Measurements from ENCODE around the gene AGBL4. TPM values are rescaled to one million over a fixed set of nuclear protein-coding genes. Genes with fewer than 3 reads are reported as not detected.
A peak's percentile ranks its signal among the peaks of the same experiment; 100 is the strongest.

The AGBL4 gene
- total RNA-seq, 1 experiment from 2014 or later = 0.33 TPM

DNA sequence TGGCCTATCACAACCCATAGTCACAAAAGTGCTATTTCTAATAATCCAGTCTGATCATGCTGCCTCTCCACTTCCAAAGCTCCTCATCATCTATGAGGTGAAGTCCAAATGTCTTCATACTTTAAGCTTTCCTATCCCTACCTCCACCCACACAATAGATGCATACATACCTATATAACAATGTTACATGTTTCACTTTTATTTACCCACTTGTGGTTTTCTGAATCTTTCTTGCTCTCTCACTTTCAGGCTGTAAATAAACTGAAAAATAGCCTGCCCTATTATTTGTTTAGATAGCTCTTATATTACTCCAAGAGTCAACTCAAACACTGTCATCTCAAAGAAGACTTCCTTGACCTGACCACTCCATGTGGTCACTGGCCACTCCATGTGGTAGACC lies 840.3 kb downstream of the AGBL4 start:
- ChIA-PET POLR2A (ENCODE audit: unreplicated experiment) (no interaction called here), CTCF (no interaction called here)
- BruUV-seq (replicated peaks) = no TSS peak
- Histone ChIP-seq H3K36me3 (ENCODE audit: low read depth, low read length) (no peaks in the 10 kb centered on the region), H3K27me3 (ENCODE audit: low read length) (no peaks in the 10 kb centered on the region), H2AFZ (ENCODE audit: low read length) (no peak overlapping the region), H3K27ac (ENCODE audit: low read length) (no peak overlapping the region), H3K79me2 (ENCODE audit: low read length) (no peaks in the 10 kb centered on the region), H3K4me2 (ENCODE audit: low read length) (no peak overlapping the region), H3K9me2 (replicated peaks; ENCODE audit: low read length) (no peaks in the 10 kb centered on the region), H3K9me3 (ENCODE audit: low read length) (no peaks in the 10 kb centered on the region), H3K9ac (ENCODE audit: low read length) (no peak overlapping the region), H3K4me1 (ENCODE audit: insufficient read depth, low read length) (peaks cover 13% of the 10 kb centered on the region), H3K4me3 (ENCODE audit: low read length) (no peak overlapping the region), H4K20me1 (ENCODE audit: low read length) (no peaks in the 10 kb centered on the region), H3F3A (ENCODE audit: low read length, unreplicated experiment) (no peaks in the 10 kb centered on the region)
- peak; percentile 37 for ATAC-seq
- peak; percentile 46 for DNase-seq
- intact Hi-C loops (cut with micrococcal nuclease) = no loop called here
- TF ChIP-seq EZH2phosphoT487 (IDR thresholded peaks at IDR 0.05; ENCODE audit: borderline replicate concordance, low read length) (no peak), EZH2 (IDR thresholded peaks at IDR 0.05; ENCODE audit: low read length, unreplicated experiment) (no peak)
- TF ChIP-seq, protein P1, sequence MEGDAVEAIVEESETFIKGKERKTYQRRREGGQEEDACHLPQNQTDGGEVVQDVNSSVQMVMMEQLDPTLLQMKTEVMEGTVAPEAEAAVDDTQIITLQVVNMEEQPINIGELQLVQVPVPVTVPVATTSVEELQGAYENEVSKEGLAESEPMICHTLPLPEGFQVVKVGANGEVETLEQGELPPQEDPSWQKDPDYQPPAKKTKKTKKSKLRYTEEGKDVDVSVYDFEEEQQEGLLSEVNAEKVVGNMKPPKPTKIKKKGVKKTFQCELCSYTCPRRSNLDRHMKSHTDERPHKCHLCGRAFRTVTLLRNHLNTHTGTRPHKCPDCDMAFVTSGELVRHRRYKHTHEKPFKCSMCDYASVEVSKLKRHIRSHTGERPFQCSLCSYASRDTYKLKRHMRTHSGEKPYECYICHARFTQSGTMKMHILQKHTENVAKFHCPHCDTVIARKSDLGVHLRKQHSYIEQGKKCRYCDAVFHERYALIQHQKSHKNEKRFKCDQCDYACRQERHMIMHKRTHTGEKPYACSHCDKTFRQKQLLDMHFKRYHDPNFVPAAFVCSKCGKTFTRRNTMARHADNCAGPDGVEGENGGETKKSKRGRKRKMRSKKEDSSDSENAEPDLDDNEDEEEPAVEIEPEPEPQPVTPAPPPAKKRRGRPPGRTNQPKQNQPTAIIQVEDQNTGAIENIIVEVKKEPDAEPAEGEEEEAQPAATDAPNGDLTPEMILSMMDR (conservative IDR thresholded peaks at IDR 0.05; ENCODE audit: low read depth, low read length) = no peak

DNA sequence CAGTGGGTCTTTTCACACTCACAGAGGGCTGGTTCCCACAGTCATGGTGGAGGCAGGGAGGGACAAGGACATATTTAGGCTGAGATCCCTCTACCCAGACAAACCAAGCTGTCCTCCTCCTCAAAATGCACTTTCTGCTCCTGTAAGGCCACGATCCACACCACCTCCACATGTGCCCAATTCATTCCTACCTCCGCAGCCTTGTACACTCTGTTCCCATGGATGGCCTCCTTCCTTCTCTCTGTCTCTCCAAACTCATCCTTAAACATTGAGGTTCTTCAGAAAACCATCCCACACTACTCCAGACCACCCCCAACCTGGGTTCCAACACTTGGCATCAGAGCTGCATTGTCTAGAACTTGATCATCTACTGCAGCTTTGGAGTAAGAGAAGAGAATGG lies 842.7 kb downstream of the AGBL4 start:
- Histone ChIP-seq H4K20me1 (ENCODE audit: low read length) (no peaks in the 10 kb centered on the region), H3K27ac (ENCODE audit: low read length) (no peak overlapping the region), H3K4me1 (ENCODE audit: insufficient read depth, low read length) (peaks cover 13% of the 10 kb centered on the region), H3K4me3 (ENCODE audit: low read length) (no peak overlapping the region), H2AFZ (ENCODE audit: low read length) (no peak overlapping the region), H3K27me3 (ENCODE audit: low read length) (no peaks in the 10 kb centered on the region), H3K9me2 (replicated peaks; ENCODE audit: low read length) (no peaks in the 10 kb centered on the region), H3K79me2 (ENCODE audit: low read length) (no peaks in the 10 kb centered on the region), H3K4me2 (ENCODE audit: low read length) (no peak overlapping the region), H3F3A (ENCODE audit: low read length, unreplicated experiment) (no peaks in the 10 kb centered on the region), H3K36me3 (ENCODE audit: low read depth, low read length) (no peaks in the 10 kb centered on the region), H3K9me3 (ENCODE audit: low read length) (no peaks in the 10 kb centered on the region), H3K9ac (ENCODE audit: low read length) (no peak overlapping the region)
- ATAC-seq = no peak
- POLR2A ChIA-PET (ENCODE audit: unreplicated experiment) = no interaction called here
- intact Hi-C loops (cut with micrococcal nuclease) = no loop called here
- BruUV-seq (replicated peaks) = no TSS peak
- DNase-seq = no peak
- CTCF ChIA-PET = no interaction called here
- TF ChIP-seq EZH2 (IDR thresholded peaks at IDR 0.05; ENCODE audit: low read length, unreplicated experiment) = no peak
- TF ChIP-seq EZH2phosphoT487 (IDR thresholded peaks at IDR 0.05; ENCODE audit: borderline replicate concordance, low read length) = no peak
- TF ChIP-seq, protein P1 (conservative IDR thresholded peaks at IDR 0.05; ENCODE audit: low read depth, low read length) = no peak

DNA sequence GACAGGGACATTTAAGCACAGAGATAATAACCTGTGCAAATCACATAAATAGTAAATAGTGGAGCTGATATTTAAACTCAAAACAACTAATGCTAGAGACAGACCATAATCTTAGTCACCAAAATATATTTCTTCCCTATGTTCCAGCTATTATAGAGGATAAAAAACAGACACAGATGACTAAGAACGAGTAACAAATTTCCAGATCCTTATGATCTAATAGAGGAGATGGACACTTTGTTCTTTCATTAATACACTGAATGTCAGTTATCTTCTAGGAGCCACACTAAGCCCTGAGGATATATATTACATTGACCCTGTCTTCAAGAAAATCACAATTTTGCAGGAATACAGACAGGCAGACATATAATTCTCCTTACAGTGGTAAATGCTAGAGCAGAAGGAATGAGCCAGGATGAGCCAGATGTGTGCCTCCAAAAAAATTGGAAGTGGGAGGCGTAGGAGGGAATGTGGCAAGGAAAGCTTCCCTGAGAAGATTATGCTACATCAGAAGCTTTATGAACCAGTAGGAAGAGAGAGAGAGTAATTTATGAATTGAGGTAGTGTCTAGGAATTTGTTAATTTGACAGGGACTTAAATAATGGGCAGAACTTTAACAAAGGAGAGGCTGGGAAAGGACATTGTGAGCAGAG lies 851.7 kb downstream of the AGBL4 start:
- no TSS peak for BruUV-seq (replicated peaks)
- H3K4me1 ChIP-seq (ENCODE audit: insufficient read depth, low read length) = peaks cover 21% of the 10 kb centered on the region
- H3K9ac ChIP-seq (ENCODE audit: low read length) = no peak overlapping the region
- no peak overlapping the region for H3K4me3 ChIP-seq (ENCODE audit: low read length)
- ChIA-PET CTCF (no interaction called here), POLR2A (ENCODE audit: unreplicated experiment) (no interaction called here)
- intact Hi-C loops (cut with micrococcal nuclease) = no loop called here
- TF ChIP-seq EZH2phosphoT487 (IDR thresholded peaks at IDR 0.05; ENCODE audit: borderline replicate concordance, low read length) = no peak
- TF ChIP-seq, protein P1 (conservative IDR thresholded peaks at IDR 0.05; ENCODE audit: low read depth, low read length) = no peak
- TF ChIP-seq EZH2 (IDR thresholded peaks at IDR 0.05; ENCODE audit: low read length, unreplicated experiment) = no peak
- ATAC-seq (no peak), DNase-seq (peak; percentile 27)
- H3K9me3 ChIP-seq (ENCODE audit: low read length) = no peaks in the 10 kb centered on the region
- H3K27me3 ChIP-seq (ENCODE audit: low read length) = no peaks in the 10 kb centered on the region
- no peak overlapping the region for H3K27ac ChIP-seq (ENCODE audit: low read length)
- H4K20me1 ChIP-seq (ENCODE audit: low read length) = no peaks in the 10 kb centered on the region
- H3F3A ChIP-seq (ENCODE audit: low read length, unreplicated experiment) = no peaks in the 10 kb centered on the region
- H3K36me3 ChIP-seq (ENCODE audit: low read depth, low read length) = no peaks in the 10 kb centered on the region
- H2AFZ ChIP-seq (ENCODE audit: low read length) = no peak overlapping the region
- no peaks in the 10 kb centered on the region for H3K79me2 ChIP-seq (ENCODE audit: low read length)
- H3K4me2 ChIP-seq (ENCODE audit: low read length) = no peak overlapping the region
- H3K9me2 ChIP-seq (replicated peaks; ENCODE audit: low read length) = no peaks in the 10 kb centered on the region
